Upper lobe of left lung (tissue), 4 donors: ENCODE data around the gene TMEM235.

Experiments
- POLR2AphosphoS5 ChIP-seq, 2 donors: sonication (generic); formaldehyde crosslinking; IDR thresholded peaks; one replicate each; pipeline ENCODE4 v1.5.1; 2017; ENCODE audit warnings: antibody characterized with exemption in 2 of 2
- TF ChIP-seq, protein P1 (sequence below), 6 experiments: fragments of 450-650 bp in 4 of 6; fragments of 200-600 bp in 2 of 6; sonication (generic) in 2 of 6; IDR thresholded peaks; one replicate each; pipeline ENCODE4 v1.5.1; 2016 to 2019; ENCODE audit warnings: antibody characterized with exemption in 6 of 6

- no peak for TF ChIP-seq POLR2AphosphoS5 (IDR thresholded peaks at IDR 0.05)
- TF ChIP-seq, protein P1, sequence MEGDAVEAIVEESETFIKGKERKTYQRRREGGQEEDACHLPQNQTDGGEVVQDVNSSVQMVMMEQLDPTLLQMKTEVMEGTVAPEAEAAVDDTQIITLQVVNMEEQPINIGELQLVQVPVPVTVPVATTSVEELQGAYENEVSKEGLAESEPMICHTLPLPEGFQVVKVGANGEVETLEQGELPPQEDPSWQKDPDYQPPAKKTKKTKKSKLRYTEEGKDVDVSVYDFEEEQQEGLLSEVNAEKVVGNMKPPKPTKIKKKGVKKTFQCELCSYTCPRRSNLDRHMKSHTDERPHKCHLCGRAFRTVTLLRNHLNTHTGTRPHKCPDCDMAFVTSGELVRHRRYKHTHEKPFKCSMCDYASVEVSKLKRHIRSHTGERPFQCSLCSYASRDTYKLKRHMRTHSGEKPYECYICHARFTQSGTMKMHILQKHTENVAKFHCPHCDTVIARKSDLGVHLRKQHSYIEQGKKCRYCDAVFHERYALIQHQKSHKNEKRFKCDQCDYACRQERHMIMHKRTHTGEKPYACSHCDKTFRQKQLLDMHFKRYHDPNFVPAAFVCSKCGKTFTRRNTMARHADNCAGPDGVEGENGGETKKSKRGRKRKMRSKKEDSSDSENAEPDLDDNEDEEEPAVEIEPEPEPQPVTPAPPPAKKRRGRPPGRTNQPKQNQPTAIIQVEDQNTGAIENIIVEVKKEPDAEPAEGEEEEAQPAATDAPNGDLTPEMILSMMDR (IDR thresholded peaks at IDR 0.05) = no peak
Observed at GRCh38 chr17:78279360-78279990, 48.0 kb downstream of the TMEM235 start.
